Endodermal cell (in vitro differentiated cells): Measurements from ENCODE around the gene LIMS1. TPM values are rescaled to one million over a fixed set of nuclear protein-coding genes. Genes with fewer than 3 reads are reported as not detected.
"Not testable (repeated sequence)": the region's sequence is repeated elsewhere in the genome, so short reads cannot be mapped to it uniquely, and the experiment has no call there.

ENCODE experiments used
- DNase-seq: peaks from one replicate; pipeline ENCODE4 v3.0.0-alpha.2; 2017
- H3K27ac ChIP-seq: 2 replicates; pipeline ENCODE4 v1.5.1; 2013; ENCODE audit warnings: mild to moderate bottlenecking, low read depth, low read length, moderate library complexity
- H3K27me3 ChIP-seq: 2 replicates; pipeline ENCODE4 v1.6.1; 2013; ENCODE audit warnings: mild to moderate bottlenecking, low read length, moderate library complexity; ENCODE audit not compliant: insufficient read depth, control insufficient read depth, poor library complexity, severe bottlenecking
- H3K36me3 ChIP-seq: 2 replicates; pipeline ENCODE4 v1.7.0; 2013; ENCODE audit warnings: mild to moderate bottlenecking, low read length, moderate library complexity; ENCODE audit not compliant: control insufficient read depth, insufficient read depth
- H3K4me1 ChIP-seq: one replicate; pipeline ENCODE4 v1.7.0; 2013; ENCODE audit warnings: low read length; ENCODE audit not compliant: control insufficient read depth, insufficient read depth
- H3K4me3 ChIP-seq: 2 replicates; pipeline ENCODE4 v1.5.1; 2013; ENCODE audit warnings: mild to moderate bottlenecking, low read length, moderate library complexity
- H3K9ac ChIP-seq: 2 replicates; pipeline ENCODE4 v1.6.1; 2013; ENCODE audit warnings: mild to moderate bottlenecking, low read length, moderate library complexity; ENCODE audit not compliant: poor library complexity, severe bottlenecking; ENCODE audit errors: extremely low read depth
- H3K9me3 ChIP-seq: 2 replicates; pipeline ENCODE4 v1.6.1; 2013; ENCODE audit warnings: mild to moderate bottlenecking, low read length, moderate library complexity; ENCODE audit not compliant: control insufficient read depth
- H3K27ac Mint-ChIP-seq: 2 replicates; pipeline ENCODE4 v1.8.0; 2020; ENCODE audit warnings: mixed read lengths
- H3K27me3 Mint-ChIP-seq: 2 replicates; pipeline ENCODE4 v1.8.0; 2021; ENCODE audit warnings: mild to moderate bottlenecking, mixed read lengths; ENCODE audit not compliant: insufficient read depth
- H3K36me3 Mint-ChIP-seq: 2 replicates; pipeline ENCODE4 v1.8.0; 2020; ENCODE audit warnings: low read depth, mixed read lengths
- H3K4me1 Mint-ChIP-seq: 2 replicates; pipeline ENCODE4 v1.8.0; 2020; ENCODE audit warnings: mixed read lengths
- H3K4me3 Mint-ChIP-seq: 2 replicates; pipeline ENCODE4 v1.8.0; 2020; ENCODE audit warnings: mild to moderate bottlenecking, moderate library complexity, mixed read lengths
- H3K9me3 Mint-ChIP-seq: 2 replicates; pipeline ENCODE4 v1.8.0; 2020; ENCODE audit warnings: mild to moderate bottlenecking, mixed read lengths
- WGBS, 2 experiments: methylation state at CpG; one replicate each; pipeline versions ENCODE4 v1.1.5 to v1.1.7; 2013; ENCODE audit warnings: missing lambda C conversion rate in 2 of 2, mixed read lengths in 1 of 2; ENCODE audit not compliant: insufficient coverage in 1 of 2, insufficient read length in 1 of 2; 5-methylcytosine and 5-hydroxymethylcytosine counted together
- total RNA-seq, 2 donors: library from RNA; stranded (reverse); fragmentation: NEBNext Ultra II Directional in 1 of 2; extraction: Animal tissue kit (Norgen Biotek cat#: 25700) in 1 of 2; gene quantifications; 2 replicates in 1 of 2; 3 replicates in 1 of 2; pipeline ENCODE4 v1.2.1, GENCODE V29; 2021
- TF ChIP-seq, protein P1 (sequence below): fragments of 200-600 bp; sonication (generic); conservative IDR thresholded peaks from 2 replicates; pipeline ENCODE4 v1.5.0; 2021; ENCODE audit warnings: antibody characterized with exemption, mild to moderate bottlenecking

The LIMS1 gene
- total RNA-seq, 2 donors from 2014 or later, result 45.9 to 46.6 TPM

- Mint-ChIP-seq H3K36me3 (peaks cover 23% of the 10 kb centered on the region), H3K4me1 (no peaks in the 10 kb centered on the region), H3K27me3 (no peaks in the 10 kb centered on the region), H3K4me3 (no peak overlapping the region), H3K9me3 (peaks cover 16% of the 10 kb centered on the region), H3K27ac (no peak overlapping the region)
- H3K4me1 ChIP-seq, result no peaks in the 10 kb centered on the region
- no peak for DNase-seq
- no peak overlapping the region for H3K4me3 ChIP-seq
- no peaks in the 10 kb centered on the region for H3K27me3 ChIP-seq
- TF ChIP-seq, protein P1, sequence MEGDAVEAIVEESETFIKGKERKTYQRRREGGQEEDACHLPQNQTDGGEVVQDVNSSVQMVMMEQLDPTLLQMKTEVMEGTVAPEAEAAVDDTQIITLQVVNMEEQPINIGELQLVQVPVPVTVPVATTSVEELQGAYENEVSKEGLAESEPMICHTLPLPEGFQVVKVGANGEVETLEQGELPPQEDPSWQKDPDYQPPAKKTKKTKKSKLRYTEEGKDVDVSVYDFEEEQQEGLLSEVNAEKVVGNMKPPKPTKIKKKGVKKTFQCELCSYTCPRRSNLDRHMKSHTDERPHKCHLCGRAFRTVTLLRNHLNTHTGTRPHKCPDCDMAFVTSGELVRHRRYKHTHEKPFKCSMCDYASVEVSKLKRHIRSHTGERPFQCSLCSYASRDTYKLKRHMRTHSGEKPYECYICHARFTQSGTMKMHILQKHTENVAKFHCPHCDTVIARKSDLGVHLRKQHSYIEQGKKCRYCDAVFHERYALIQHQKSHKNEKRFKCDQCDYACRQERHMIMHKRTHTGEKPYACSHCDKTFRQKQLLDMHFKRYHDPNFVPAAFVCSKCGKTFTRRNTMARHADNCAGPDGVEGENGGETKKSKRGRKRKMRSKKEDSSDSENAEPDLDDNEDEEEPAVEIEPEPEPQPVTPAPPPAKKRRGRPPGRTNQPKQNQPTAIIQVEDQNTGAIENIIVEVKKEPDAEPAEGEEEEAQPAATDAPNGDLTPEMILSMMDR, result no peak
- no peak overlapping the region for H3K27ac ChIP-seq
- H3K9me3 ChIP-seq, result no peaks in the 10 kb centered on the region
- no peak overlapping the region for H3K9ac ChIP-seq
- WGBS, 2 experiments, result 94 to 97% methylated on average over 2 of the region's 2 CpGs
- H3K36me3 ChIP-seq, result no peaks in the 10 kb centered on the region
Measured at GRCh38 chr2:108641756-108642155, 107.5 kb downstream of the LIMS1 start.

- Histone ChIP-seq H3K27ac (no peak overlapping the region), H3K36me3 (no peaks in the 10 kb centered on the region)
- H3K9me3 Mint-ChIP-seq, result peaks cover 25% of the 10 kb centered on the region
Measured at GRCh38 chr2:108643261-108643849, 109.1 kb downstream of the LIMS1 start.

GRCh38 chr2:108643862-108644261 is 109.6 kb downstream of the LIMS1 start:
- WGBS, 2 experiments, result 92 to 100% methylated on average over 3 to 4 of the region's 4 CpGs
- H3K4me3 Mint-ChIP-seq, H3K4me1 Mint-ChIP-seq, H3K9me3 ChIP-seq, H3K27ac ChIP-seq, H3K4me3 ChIP-seq, H3K36me3 ChIP-seq, H3K4me1 ChIP-seq, H3K27me3 Mint-ChIP-seq, H3K27ac Mint-ChIP-seq, H3K9ac ChIP-seq, DNase-seq, H3K27me3 ChIP-seq: not testable (repeated sequence)
- peaks cover 25% of the 10 kb centered on the region for H3K36me3 Mint-ChIP-seq
- peaks cover 25% of the 10 kb centered on the region for H3K9me3 Mint-ChIP-seq

More at GRCh38 chr2:108643261-108643849, 109.1 kb downstream of the LIMS1 start:
- H3K4me3 ChIP-seq, result no peak overlapping the region
- TF ChIP-seq, protein P1, result no peak
- no peaks in the 10 kb centered on the region for H3K27me3 ChIP-seq
- no peaks in the 10 kb centered on the region for H3K4me1 ChIP-seq
- 96% methylated on average over 5 to 15 of the region's 15 CpGs for WGBS, 2 experiments
- Mint-ChIP-seq H3K4me1 (no peaks in the 10 kb centered on the region), H3K27me3 (no peaks in the 10 kb centered on the region), H3K36me3 (peaks cover 25% of the 10 kb centered on the region), H3K27ac (no peak overlapping the region), H3K4me3 (no peak overlapping the region)
- DNase-seq, result no peak
- no peak overlapping the region for H3K9ac ChIP-seq
- no peaks in the 10 kb centered on the region for H3K9me3 ChIP-seq

DNA sequence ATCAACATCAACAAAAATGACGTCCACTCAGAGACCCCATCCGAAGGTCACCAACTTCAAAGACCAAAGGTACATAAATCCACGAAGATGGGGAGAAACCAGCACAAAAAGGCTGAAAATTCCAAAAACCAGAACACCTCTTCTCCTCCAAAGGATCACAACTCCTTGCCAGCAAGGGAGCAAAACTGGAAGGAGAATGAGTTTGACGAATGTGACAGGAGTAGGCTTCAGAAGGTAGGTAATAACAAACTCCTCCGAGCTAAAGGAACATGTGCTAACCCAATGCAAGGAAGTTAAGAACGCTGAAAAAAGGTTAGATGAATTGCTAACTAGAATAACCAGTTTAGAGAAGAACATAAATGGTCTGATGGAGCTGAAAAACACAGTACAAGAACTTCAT is 110.2 kb downstream of the LIMS1 start:
- not testable (repeated sequence) for H3K4me3 ChIP-seq, H3K4me1 Mint-ChIP-seq, H3K27ac ChIP-seq, H3K4me3 Mint-ChIP-seq, H3K27me3 Mint-ChIP-seq, H3K36me3 ChIP-seq, H3K9me3 ChIP-seq, H3K27me3 ChIP-seq, H3K4me1 ChIP-seq, H3K27ac Mint-ChIP-seq, DNase-seq, H3K9ac ChIP-seq
- peaks cover 25% of the 10 kb centered on the region for H3K9me3 Mint-ChIP-seq
- 90 to 93% methylated on average over 3 to 6 of the region's 6 CpGs for WGBS, 2 experiments
- peaks cover 25% of the 10 kb centered on the region for H3K36me3 Mint-ChIP-seq

GRCh38 chr2:108648796-108649195 is 114.5 kb downstream of the LIMS1 start:
- H3K27ac ChIP-seq, H3K36me3 ChIP-seq, H3K27me3 ChIP-seq, H3K27me3 Mint-ChIP-seq, H3K4me3 Mint-ChIP-seq, H3K27ac Mint-ChIP-seq, H3K4me3 ChIP-seq, DNase-seq, H3K9ac ChIP-seq, H3K4me1 Mint-ChIP-seq, H3K4me1 ChIP-seq, H3K9me3 ChIP-seq: not testable (repeated sequence)
- peaks cover 25% of the 10 kb centered on the region for H3K36me3 Mint-ChIP-seq
- peaks cover 25% of the 10 kb centered on the region for H3K9me3 Mint-ChIP-seq

- not testable (repeated sequence) for H3K27ac Mint-ChIP-seq, H3K4me3 Mint-ChIP-seq, H3K9ac ChIP-seq, H3K4me3 ChIP-seq, DNase-seq, H3K4me1 ChIP-seq, H3K27ac ChIP-seq, H3K36me3 ChIP-seq, H3K27me3 ChIP-seq, H3K27me3 Mint-ChIP-seq, H3K4me1 Mint-ChIP-seq, H3K9me3 ChIP-seq
- WGBS, 2 experiments, result 89 to 95% methylated on average over 3 to 8 of the region's 8 CpGs
- Mint-ChIP-seq H3K36me3 (peaks cover 12% of the 10 kb centered on the region), H3K9me3 (peaks cover 19% of the 10 kb centered on the region)
Measured at GRCh38 chr2:108650465-108650864, 116.2 kb downstream of the LIMS1 start.
